Mucosa of rectum (tissue), 2 donors: Measurements from ENCODE around the gene GRIK1.

Experiments
- H3K27ac ChIP-seq, 2 donors: one replicate each; pipeline ENCODE4 v1.7.0; 2013; ENCODE audit warnings: inconsistent platforms in 2 of 2, low read depth in 2 of 2, low read length in 2 of 2
- H3K27me3 ChIP-seq, 2 donors: one replicate each; pipeline ENCODE4 v1.7.0; 2013; ENCODE audit warnings: low read length in 2 of 2; ENCODE audit not compliant: control insufficient read depth in 2 of 2, insufficient read depth in 2 of 2
- H3K36me3 ChIP-seq, 2 donors: one replicate each; pipeline ENCODE4 v1.7.0; 2013; ENCODE audit warnings: low read length in 2 of 2; ENCODE audit not compliant: control insufficient read depth in 2 of 2, insufficient read depth in 2 of 2
- H3K4me1 ChIP-seq, 2 donors: one replicate each; pipeline ENCODE4 v1.7.0; 2013; ENCODE audit warnings: low read length in 2 of 2, mild to moderate bottlenecking in 1 of 2; ENCODE audit not compliant: control insufficient read depth in 2 of 2, insufficient read depth in 2 of 2
- H3K4me3 ChIP-seq, 2 donors: one replicate each; pipeline ENCODE4 v1.7.0; 2013; ENCODE audit warnings: low read length in 2 of 2
- H3K9ac ChIP-seq, 2 donors: one replicate each; pipeline ENCODE4 v1.7.0; 2013; ENCODE audit warnings: low read length in 2 of 2, low read depth in 1 of 2, mild to moderate bottlenecking in 1 of 2
- H3K9me3 ChIP-seq, 2 donors: one replicate each; pipeline ENCODE4 v1.7.0; 2013; ENCODE audit warnings: low read length in 2 of 2; ENCODE audit not compliant: control insufficient read depth in 2 of 2
- donor health status: healthy.
- donor health status: Normal muscosa, but diverticular disease.

GRIK1 gene

DNA sequence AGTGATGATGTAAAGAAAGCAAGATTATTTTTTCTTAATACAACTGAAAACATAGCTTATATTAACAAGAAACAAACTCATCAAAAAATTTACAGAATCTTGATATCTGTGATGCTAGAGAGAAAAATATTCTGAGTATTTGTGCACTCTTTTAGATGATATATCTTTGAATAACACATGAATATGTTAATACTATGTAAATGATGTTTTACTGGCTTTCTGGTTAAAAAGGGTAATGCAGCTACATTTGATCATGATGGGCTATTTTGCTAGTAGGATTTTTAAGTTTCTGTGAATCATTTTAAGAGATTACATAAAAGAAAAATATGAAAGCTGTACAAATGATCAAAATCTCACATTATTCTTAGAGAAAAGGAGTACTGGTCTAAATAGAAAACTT is 114.5 kb downstream of the GRIK1 start:
- Histone ChIP-seq H3K27ac (no peak overlapping the region), H3K36me3 (no peaks in the 10 kb centered on the region), H3K4me1 (no peaks in the 10 kb centered on the region)

DNA sequence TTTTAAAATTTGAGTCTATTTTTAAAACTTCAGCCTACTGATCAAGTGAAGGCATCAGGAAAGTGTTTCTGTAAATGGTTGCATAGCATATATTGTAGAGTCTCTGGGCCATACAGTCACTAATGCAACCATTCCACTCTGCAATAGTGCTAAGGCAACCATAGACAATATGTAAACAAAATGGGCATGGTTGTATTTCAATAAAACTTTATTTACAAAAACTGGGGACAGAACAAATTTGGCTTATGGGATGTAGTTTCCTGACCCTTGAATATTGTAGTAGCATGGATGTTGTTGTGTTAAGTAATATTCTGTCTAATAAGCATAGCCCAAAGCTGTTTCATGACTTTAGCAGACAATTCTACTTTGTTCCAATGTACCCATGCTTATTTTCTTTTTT is 117.7 kb downstream of the GRIK1 start:
- Histone ChIP-seq H3K27ac (no peak overlapping the region), H3K4me1 (no peaks in the 10 kb centered on the region), H3K27me3 (no peaks in the 10 kb centered on the region), H3K9ac (no peak overlapping the region), H3K9me3 (no peaks in the 10 kb centered on the region), H3K4me3 (no peak overlapping the region), H3K36me3 (no peaks in the 10 kb centered on the region)

More for the DNA sequence above, 114.5 kb downstream of the GRIK1 start:
- Histone ChIP-seq H3K9me3 (no peaks in the 10 kb centered on the region), H3K4me3 (no peak overlapping the region), H3K27me3 (no peaks in the 10 kb centered on the region), H3K9ac (no peak overlapping the region)

DNA sequence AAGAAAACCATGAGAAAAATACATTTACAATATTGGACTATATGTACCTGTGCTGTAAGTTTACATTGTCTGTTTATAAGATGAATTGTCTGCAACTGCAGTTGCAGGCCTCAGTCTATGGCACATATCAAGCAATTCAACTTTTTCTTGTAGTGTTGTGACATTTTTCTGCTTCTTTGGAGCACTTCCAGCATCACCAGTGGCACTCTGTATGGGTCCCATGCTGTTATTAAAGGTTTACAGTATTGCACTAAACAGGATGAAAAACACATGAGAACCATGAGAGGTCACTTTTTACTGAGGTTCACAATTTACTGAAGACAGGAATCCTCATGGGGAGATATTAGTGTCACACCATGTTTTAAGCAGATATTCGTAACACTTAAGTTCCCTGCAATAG is 118.6 kb downstream of the GRIK1 start:
- Histone ChIP-seq H3K27ac (no peak overlapping the region), H3K9me3 (no peaks in the 10 kb centered on the region), H3K27me3 (no peaks in the 10 kb centered on the region), H3K9ac (no peak overlapping the region), H3K4me1 (no peaks in the 10 kb centered on the region), H3K36me3 (no peaks in the 10 kb centered on the region), H3K4me3 (no peak overlapping the region)

DNA sequence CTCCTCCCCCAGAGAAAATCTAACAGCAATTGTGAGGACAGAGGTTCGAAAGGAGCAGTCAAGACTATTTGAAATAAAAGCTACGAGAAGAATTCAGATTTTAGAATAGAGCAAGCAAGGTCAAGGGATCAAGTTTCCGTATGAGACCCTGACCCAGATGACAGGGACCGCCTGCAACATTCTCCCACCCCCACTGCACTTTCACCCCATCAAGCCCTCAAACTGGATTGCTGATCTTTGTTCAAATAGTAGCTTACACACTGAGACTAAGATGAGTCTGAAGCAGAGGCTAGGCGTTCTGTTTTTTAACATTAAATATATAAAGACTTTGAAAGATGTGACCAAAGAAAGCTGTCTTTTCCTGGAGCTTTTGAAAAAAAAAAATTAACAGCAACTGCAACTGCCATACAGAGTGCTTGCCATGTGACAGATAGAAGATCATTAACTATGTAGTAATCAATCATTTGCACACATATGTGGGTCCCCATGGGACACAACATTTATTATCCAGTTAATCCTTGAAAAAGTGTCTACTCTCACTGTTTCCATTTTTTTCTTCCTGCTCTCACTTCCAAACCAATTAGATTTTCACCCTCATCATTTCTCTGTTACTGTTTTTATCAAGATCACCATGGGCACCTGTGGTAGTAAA is 120.0 kb downstream of the GRIK1 start:
- Histone ChIP-seq H3K9me3 (no peaks in the 10 kb centered on the region), H3K36me3 (no peaks in the 10 kb centered on the region), H3K27ac (no peak overlapping the region), H3K9ac (no peak overlapping the region), H3K4me3 (no peak overlapping the region), H3K27me3 (no peaks in the 10 kb centered on the region), H3K4me1 (no peaks in the 10 kb centered on the region)

DNA sequence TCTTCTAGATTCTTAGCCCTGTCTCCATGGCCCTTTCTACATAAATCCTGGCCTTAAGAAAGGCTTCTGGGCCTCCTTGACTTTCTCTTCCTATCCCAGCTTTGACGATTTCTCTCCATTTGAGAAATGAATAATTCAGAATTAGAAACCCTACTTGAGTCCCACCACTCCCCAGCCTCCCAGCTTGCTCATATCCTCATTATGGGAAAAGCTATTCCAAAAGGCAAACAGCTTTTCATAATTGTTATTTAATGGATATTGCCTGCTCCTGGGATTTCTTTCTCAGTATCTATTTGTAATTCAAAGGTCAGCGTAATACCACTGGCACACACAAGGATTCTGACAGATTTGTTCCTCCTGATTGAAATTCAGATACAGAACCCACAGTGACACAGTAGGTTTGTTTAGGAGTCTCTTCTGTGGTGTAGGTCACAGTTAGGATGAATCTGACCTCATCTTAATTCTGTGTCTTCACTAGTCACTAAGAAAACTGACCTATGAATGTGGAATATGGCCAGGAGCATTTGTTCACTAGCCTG is 121.3 kb downstream of the GRIK1 start:
- no peaks in the 10 kb centered on the region for H3K36me3 ChIP-seq
- no peaks in the 10 kb centered on the region for H3K9me3 ChIP-seq
- no peak overlapping the region for H3K27ac ChIP-seq
- no peaks in the 10 kb centered on the region for H3K27me3 ChIP-seq
- no peak overlapping the region for H3K9ac ChIP-seq
- H3K4me3 ChIP-seq = no peak overlapping the region
- no peaks in the 10 kb centered on the region for H3K4me1 ChIP-seq

DNA sequence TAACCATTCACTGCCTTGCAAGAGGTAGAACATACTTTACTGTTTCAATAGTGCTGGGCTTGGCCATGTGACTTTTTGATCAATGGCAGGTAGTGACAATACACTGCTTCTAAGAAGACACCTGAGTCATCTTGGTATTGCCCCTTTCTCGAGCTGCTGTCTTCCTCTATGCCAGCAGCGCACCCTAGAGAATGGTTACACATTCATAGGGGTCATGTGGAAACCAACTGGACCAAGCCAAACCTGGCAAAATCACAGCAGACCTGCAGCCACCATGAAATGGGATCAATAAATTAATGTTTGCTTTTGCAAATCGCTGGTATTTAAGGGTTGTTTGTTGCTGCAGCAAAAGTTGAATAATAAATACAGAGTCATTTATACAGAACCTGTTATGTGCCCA is 122.3 kb downstream of the GRIK1 start:
- H3K4me3 ChIP-seq = no peak overlapping the region

DNA sequence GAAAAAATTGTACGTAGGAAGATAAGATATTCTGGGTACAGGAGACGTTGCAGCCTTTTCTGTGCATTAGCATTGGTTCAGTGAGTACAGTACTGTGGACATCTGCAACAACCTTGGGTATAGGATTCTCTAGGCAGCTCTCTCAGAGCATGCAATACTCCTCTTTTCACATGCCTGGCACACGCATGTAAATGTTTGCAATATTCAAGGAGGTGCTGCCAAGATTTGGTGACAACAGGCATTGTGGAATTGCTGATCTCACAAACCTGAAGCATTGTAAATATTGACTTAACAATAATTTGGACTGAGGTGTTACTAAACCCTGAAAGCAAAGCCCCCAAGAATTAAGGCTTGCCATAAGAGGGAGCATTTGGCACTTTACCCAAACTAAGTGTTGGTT is 126.8 kb downstream of the GRIK1 start:
- H3K4me3 ChIP-seq = no peak overlapping the region
- H3K9ac ChIP-seq = no peak overlapping the region
- H3K36me3 ChIP-seq = no peaks in the 10 kb centered on the region
- no peaks in the 10 kb centered on the region for H3K27me3 ChIP-seq
- no peaks in the 10 kb centered on the region for H3K9me3 ChIP-seq
- no peak overlapping the region for H3K27ac ChIP-seq
- no peaks in the 10 kb centered on the region for H3K4me1 ChIP-seq

More for the DNA sequence above, 122.3 kb downstream of the GRIK1 start:
- H3K9me3 ChIP-seq = no peaks in the 10 kb centered on the region
- no peaks in the 10 kb centered on the region for H3K27me3 ChIP-seq
- H3K36me3 ChIP-seq = no peaks in the 10 kb centered on the region
- H3K4me1 ChIP-seq = no peaks in the 10 kb centered on the region
- H3K27ac ChIP-seq = no peak overlapping the region
- no peak overlapping the region for H3K9ac ChIP-seq

DNA sequence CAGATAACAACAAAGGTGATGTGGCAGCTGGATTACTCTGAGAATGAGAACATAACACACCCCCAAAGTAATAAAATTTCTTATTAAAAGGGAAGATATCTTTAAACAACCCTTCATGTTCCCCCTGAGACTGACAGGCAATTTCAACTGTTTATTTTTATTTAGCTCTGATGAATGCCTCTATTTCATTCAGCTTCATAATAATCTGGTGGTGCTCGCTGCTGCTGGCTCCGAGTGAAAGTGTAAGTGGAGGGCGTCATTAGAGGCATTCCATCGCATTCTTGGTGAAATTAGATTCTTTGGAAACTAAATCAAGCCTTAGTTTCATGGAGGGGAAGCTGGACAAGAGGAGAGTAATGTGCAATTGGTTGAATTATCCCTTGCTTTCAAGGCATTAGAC is 128.9 kb downstream of the GRIK1 start:
- Histone ChIP-seq H3K27me3 (no peaks in the 10 kb centered on the region), H3K27ac (no peak overlapping the region), H3K9me3 (no peaks in the 10 kb centered on the region), H3K36me3 (no peaks in the 10 kb centered on the region), H3K9ac (no peak overlapping the region), H3K4me1 (no peaks in the 10 kb centered on the region), H3K4me3 (no peak overlapping the region)

DNA sequence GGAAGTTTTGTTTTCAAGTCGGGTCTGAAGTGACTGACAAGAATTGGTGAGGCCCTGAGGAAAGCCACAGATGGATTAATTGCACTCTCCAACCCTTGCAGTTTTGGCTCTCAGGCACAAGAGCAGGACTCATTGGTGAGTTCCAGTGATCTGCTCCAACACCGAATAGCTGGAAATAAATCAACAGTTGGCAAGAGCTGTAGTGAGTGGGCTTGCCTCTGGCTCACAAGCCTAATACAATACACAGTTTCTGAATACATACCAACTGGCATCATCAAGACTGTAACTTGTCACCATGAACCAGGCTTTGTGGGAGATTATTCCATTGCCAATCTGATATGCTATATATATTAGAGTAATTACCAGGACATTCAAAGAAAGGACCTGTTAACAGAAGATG is 131.6 kb downstream of the GRIK1 start:
- no peaks in the 10 kb centered on the region for H3K4me1 ChIP-seq
- no peaks in the 10 kb centered on the region for H3K27me3 ChIP-seq
- no peak overlapping the region for H3K4me3 ChIP-seq
- H3K27ac ChIP-seq = no peak overlapping the region
- H3K9ac ChIP-seq = no peak overlapping the region
- H3K36me3 ChIP-seq = no peaks in the 10 kb centered on the region
- H3K9me3 ChIP-seq = no peaks in the 10 kb centered on the region

DNA sequence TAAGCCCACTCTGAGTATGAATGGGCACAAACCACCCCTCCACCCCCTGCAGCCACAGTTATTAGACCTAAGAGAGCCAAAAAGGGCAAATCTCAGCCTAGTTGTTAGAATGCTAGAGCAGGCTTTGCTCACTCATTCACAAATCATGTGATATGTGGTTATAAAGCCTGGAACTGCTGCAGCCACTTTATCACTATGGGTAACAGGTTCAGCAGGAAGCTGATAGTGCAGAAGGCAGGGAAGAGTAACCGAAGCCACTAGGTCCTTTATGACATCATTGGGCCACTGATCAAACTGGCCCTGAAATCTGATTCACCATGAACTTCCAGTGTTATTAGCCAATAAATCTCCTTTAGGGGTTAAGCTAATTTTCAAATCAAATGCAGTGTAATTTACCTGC is 134.7 kb downstream of the GRIK1 start:
- H3K27me3 ChIP-seq = no peaks in the 10 kb centered on the region

More for the DNA sequence above, 134.7 kb downstream of the GRIK1 start:
- Histone ChIP-seq H3K4me3 (no peak overlapping the region), H3K36me3 (no peaks in the 10 kb centered on the region), H3K27ac (no peak overlapping the region), H3K4me1 (no peaks in the 10 kb centered on the region), H3K9ac (no peak overlapping the region), H3K9me3 (no peaks in the 10 kb centered on the region)
